NCI-H460 (cell line): ENCODE results near the gene NBPF11. TPM values are rescaled to one million over a fixed set of nuclear protein-coding genes. Genes with fewer than 3 reads are reported as not detected.
"Not testable (repeated sequence)": the region's sequence is repeated elsewhere in the genome, so short reads cannot be mapped to it uniquely, and the experiment has no call there.

Source experiments
- DNase-seq: peaks from one replicate; pipeline ENCODE4 v3.0.0-alpha.2; 2016; ENCODE audit warnings: low read depth; ENCODE audit errors: extremely low read depth
- polyA plus RNA-seq: library from polyadenylated mRNA; depleted of rRNA; stranded (reverse); fragments of >200 nt; gene quantifications from 2 replicates; pipeline ENCODE4 v1.2.3, GENCODE V29; 2014; cell fraction: nucleus; rRNA removed
- total RNA-seq: library from RNA; depleted of rRNA; stranded (reverse); fragments of >200 nt; shearing (Covaris generic); gene quantifications from 2 replicates; pipeline ENCODE4 v1.2.3, GENCODE V29; 2014; rRNA removed

The NBPF11 gene, protein sequence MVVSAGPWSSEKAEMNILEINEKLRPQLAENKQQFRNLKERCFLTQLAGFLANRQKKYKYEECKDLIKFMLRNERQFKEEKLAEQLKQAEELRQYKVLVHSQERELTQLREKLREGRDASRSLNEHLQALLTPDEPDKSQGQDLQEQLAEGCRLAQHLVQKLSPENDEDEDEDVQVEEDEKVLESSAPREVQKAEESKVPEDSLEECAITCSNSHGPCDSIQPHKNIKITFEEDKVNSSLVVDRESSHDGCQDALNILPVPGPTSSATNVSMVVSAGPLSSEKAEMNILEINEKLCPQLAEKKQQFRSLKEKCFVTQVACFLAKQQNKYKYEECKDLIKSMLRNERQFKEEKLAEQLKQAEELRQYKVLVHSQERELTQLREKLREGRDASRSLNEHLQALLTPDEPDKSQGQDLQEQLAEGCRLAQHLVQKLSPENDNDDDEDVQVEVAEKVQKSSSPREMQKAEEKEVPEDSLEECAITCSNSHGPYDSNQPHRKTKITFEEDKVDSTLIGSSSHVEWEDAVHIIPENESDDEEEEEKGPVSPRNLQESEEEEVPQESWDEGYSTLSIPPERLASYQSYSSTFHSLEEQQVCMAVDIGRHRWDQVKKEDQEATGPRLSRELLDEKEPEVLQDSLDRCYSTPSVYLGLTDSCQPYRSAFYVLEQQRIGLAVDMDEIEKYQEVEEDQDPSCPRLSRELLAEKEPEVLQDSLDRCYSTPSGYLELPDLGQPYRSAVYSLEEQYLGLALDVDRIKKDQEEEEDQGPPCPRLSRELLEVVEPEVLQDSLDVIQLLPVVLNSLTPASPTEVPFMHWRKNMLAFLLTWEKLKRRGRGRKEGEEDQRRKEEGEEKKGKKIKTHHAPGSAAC
- total RNA-seq, result 6.0 and 6.7 TPM in 2 replicates
- 29.2 and 33.1 TPM in 2 replicates for polyA plus RNA-seq

DNA sequence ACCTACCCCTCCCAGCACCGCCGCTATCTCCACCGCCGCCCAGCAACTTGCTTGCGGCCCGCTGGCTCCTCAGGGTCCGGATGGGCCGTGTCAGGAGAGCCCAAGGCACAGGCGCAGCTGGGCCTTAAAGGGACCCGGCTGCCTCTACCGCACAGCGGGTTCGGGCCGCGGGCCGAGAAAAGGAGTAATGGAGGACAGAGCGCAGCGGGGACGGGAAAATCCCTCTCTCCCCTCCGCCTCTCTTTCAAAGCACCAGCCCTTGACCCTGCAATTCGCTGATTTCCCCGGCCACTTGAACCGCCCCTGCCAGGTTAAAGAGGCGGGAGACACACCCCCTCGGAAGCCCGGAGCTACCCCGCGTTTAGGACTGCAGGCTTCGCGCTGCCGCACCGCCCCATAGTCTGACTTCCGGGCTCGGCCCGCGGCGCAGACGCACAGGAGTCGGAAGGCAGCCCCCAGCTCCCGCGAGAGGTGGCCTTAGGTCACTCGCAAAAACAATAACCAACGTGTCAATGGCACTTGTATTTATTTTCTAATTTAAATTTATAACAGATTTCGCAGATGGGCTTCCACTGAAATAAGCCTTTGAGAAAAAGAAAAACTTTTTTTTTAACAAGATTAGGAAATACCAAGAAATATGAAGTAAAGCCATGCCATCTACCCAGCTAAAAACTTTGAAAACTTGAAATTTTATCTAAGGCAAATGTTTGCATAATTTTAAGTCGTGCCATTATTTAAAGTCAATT is at the start of gene NBPF11:
Gene NBPF11 (minus strand): TSS at position 371 of the 746 bp plus-strand sequence. CDS start 25,278 bp downstream, outside the sequence.
- peak; percentile 84 for DNase-seq

DNA sequence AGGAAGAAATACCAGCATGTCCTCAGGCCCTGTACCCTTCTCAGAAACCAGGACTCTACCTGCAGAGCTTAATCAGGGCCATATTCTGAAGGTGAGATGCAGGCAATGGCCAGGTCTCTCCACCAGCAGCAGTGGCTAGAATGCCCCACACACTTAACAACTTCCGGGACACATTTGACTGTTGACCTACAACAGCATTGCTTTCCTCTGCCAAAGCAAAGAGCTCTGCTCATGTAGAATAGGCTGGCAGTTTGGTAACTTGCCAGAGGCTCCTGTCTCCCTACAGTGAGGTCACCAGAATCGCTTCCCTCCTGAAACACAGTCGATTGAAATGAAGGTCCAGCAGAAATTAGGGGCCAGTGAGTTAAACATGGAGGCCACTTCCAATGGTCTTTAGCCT is 45.3 kb upstream of the NBPF11 start:
- DNase-seq, result not testable (repeated sequence)

DNA sequence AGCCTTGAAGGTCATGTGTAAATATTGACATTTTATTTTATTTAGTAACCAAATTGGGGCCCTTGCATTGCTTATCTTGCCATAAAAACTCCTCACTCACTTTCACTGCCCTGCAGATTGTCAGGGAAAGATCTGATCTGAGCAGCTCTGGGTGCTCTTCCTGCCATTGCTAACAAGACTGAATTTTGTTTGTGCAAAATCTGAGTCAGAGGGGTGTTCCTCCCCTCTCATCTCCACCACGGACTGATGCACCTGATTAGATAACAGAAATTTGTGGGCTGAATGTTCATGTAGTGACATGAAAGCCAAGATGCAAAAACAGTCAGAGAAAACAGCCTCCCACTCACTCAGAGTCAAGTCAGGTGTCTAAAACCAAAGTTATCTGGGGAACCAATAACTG is 44.9 kb upstream of the NBPF11 start:
- DNase-seq, result not testable (repeated sequence)

DNA sequence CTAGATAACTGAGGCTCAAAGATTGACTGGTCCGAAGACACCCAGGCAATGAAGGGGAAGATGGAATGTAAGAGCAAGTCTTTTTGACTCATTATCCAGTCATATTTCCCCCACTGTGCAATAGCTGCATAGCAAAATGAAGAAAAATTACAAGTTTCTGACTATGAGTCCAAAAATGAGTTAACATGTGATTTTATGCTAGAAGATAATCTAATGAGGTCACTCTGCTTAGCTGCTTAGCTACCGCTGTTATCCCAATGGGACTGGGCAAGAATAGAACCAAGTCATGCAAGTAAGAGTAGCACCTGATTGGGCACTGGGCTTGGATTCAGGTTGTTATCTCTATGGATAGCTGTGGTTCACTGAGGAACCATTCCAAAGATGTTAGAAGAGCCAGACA is 43.0 kb upstream of the NBPF11 start:
- DNase-seq, result not testable (repeated sequence)

DNA sequence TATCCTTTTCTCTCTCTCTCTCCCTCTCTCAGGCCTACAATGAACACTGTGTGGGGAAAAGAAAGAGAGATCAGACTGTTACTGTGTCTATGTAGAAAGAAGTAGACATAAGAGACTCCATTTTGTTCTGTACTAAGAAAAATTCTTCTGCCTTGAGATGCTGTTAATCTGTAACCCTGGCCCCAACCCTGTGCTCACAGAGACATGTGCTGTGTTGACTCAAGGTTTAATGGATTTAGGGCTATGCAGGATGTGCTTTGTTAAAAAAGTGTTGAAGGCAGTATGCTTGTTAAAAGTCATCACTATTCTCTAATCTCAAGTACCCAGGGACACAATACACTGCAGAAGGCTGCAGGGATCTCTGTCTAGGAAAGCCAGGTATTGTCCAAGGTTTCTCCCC is 36.7 kb upstream of the NBPF11 start:
- DNase-seq, result not testable (repeated sequence)

DNA sequence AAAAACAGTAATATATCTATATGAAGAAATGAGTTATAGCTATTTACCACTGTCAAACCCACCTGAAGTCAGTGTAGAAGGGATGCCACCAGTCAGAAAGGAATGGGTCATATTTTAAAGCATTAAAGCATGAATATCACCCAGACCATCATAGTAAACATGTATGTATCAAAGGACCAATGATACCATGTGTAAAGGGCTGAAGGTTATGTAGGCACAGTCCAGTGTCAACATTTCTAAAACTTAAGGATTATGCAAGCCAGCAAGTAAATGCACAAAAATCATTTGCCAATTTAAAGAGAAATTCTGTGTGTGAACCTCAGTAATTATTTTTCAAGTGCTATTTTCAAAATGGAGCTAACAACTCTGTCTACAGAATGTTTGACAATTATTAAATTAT is 26.6 kb upstream of the NBPF11 start:
- DNase-seq, result not testable (repeated sequence)

DNA sequence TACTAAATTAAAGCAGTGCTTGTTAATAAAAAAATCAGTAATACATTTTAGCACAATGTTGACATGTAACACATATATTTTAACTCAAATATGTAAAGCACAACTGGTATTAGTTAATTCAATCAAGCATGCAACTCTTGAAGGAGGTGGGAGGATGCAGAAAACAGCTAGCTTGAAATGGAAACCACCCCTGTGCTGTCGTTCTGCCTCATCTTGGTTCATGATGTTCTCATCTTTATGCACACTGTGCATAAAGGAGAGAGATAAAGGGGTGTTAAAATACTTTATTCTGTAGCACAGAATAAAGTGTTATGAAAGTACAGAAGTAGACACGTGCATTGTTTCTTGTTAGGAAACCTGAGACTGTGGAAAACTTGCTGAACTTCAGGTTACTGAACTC is 23.3 kb upstream of the NBPF11 start:
- not testable (repeated sequence) for DNase-seq

DNA sequence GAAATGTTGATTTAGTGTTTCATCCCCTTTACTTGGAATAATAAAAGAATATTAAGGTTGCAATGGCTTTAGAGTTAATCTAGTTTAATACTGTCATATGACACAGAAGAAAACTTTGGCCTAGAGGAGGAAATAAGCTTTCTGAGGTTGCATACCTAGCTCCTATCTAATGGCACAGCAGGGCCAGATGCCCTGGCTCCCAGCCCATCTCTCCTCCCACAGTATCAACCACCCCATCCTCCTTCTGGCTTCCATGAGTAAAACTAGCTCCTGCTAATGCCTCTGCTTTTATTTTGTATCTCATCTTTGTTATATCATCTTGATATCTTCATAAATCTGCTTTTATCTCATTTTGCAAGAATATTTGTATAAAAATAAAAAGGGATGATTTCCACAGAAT is 19.9 kb upstream of the NBPF11 start:
- DNase-seq, result not testable (repeated sequence)

DNA sequence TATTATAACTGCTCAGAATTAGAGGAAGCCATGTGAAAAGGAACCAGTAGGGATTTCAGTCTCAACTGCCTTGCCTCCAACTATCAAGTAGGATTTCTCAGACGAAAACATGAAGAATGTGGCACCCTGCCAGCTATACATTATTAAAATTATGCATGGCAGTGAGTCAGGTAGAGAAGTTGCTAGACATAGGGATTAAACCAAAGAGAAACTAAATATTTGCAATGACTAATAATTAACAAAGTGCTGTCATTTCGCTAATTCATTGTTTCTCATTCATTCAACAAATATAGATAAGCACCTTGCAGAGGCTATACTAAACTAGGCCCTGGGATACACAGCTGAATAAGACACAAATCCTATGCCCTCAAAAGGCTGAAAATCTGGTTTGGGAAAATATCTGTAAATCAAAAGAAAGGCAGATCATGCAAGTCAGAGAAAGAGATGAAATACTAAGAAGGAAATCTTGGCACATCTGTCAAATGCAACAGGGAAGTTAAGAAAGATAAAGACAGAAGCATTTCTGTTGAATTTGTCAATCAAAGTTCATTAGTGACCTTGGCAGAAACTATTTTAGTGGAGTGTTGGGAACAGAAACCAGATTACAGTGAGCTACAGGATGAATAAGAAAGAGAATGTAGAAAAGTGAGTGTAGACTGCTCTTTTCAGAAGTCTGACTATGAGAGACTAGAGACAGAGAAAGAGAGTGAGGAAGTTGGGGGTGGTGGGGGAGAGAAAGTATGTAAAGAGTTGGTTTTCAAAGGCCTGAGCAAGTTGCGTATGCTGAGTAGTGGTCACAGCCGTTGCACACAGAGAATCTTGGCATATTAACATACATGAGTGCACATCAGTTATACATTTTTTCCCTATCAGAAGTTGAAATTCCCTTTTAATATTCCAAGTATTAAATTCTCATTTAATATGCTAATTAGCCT is 14.7 kb upstream of the NBPF11 start:
- no peak for DNase-seq

DNA sequence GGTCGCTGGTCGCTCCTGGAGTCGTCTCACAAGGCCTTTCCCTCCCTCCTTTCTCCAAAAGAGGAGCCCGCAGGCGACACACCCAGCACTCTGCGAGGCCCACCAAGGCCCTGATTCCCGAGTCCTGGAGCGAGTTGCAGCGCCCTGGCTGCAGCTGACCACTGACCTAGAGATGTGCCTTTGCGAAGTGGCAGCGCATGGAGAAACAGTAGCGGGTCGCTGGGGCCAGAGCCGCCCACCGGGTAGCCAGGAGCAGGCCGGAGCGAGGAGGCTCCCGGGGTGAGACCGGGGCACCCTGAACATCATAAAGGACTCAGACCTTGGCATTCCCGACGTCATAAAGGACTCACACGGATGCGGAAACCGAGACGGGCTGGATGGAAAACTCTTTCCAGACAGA is 10.3 kb upstream of the NBPF11 start:
- no peak for DNase-seq

DNA sequence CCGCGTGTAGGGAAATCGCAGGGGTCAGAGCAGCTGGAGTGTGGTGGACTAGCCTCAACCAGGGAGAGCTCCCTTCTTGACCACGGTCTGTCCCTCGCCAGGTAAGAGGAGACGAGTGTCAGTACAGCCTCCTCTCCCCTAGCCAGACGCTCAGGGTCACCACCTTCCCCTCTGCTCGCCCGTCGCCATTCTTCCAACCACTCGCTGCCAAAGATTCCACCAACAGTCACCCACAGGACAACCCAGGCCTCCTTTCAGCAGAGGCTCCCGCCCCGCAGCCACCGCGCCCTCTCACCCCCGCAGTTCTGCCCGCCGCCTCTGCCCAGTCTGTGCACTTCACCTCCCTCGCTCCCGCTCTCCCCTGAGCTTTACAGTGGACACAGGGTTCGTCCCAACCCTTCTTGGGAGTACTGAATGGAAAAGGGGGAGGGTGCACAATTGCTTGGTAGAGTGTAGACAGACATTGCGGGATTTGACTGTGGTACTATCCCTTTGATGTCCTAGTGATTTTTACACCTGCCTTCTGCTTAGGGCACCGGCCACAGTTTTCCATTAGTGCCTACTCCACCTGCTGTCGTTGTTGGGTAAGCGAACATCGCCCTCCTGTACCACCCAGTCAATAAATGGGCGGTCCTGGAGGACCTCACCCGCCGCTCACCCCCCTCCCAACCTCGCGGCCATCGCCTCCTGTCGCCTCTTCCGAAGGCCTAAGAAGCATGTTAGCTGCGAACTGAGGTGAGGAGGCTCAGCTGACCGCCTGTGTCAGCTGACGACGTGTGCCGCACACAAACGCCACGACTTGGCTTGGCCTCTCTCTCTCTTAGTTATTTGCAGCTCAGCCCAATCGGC is 9.2 kb upstream of the NBPF11 start:
- no peak for DNase-seq

DNA sequence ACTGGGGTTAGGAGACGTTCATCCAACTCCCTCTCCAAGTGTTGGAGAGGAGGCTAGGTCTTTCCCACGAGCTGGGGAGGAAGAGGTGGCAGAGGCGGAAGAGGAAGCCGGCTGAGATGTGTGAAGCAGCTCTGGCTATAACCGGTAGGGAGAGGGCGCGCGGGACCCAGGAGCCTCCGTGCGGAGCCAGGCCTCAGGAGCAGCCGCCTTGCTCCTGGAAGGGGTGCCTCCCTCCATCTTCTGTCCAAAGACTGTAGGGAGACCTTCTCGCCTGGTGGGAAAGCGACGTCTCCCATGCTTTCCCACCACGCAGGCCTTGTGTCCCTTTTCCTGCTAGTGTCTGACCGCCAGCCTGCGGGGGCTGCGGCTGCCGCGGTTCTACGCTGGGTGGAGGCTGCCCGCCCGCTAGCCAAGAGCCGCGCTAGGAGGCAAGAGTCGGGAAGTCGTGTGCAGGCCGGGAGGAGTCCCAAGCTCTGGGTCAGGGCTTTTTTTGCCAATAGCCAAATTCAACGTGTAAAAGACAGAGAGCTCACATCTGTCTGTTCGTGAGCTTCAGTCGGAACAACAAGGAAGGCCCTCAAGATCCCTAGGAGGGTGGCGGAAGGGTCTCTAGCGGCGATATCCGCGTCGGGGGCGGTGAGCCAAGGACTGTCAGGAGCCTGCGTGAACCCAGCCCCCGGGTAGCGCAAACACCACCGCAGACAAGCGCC is 8.4 kb upstream of the NBPF11 start:
- DNase-seq, result no peak

DNA sequence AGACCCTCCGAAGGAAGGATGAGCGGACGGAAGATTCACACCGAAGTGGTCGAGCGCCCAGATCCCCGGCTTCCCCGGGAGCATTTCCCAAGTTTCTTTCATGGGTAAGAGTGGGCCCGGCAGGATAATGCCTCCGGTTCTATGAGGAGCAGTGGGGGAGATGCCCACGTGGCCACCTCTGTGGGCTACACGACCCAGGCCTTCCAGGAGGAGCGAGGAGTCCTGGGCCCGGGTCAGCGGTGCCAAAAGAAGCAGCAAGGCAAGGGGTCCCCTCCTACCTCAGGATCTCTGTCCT is 7.9 kb upstream of the NBPF11 start:
- no peak for DNase-seq

DNA sequence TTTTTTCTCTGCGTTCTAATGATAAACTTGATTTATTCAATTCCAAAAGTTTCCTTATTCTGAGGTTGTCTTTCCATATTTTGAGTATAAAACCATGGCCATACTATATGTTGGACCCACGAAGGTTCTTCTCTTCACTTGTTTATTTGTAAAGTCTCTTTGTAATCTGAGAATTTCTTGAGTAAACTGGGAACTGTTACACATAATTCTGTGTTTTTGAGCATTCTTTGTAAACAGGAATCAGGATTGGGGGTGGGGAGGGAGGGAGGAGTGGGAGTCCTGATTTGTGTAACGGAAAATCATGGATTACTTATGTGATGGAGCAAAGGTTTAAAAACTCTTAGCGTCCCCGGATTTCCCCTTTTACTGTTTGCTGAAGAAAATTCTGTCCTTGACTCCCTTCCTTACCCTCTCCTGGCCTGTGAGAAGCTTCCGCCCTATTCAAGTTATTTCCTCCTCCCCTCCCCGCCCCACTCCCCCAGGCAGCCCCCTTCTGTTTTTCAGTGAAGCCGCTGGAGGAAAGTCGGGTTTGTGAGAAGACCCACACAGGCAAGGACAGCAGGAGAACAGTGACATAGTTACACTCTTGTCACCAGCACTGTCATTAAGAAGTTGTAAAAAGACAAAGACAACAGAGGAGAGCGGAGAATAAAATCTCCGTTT is 6.4 kb upstream of the NBPF11 start:
- DNase-seq, result no peak

DNA sequence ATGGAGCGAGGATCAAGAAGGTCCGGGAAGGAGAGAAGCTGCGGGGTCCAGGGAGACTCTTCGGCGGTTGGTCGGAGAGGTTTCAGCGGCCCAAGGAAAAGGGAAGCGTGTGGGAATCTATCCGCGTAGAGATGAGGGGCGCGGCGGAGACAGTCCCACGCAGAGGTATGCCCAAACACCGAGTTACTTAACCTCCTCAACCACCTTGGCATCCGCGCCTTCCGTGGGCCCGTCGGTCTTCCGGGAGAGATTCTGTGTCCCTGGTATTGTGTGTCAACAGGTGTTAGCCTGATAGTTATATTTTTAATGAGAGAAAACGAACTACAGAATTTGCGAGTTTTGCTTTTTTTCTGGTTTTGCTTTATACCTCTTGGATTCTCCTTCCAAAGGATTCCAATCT is 5.7 kb upstream of the NBPF11 start:
- DNase-seq, result not testable (repeated sequence)

DNA sequence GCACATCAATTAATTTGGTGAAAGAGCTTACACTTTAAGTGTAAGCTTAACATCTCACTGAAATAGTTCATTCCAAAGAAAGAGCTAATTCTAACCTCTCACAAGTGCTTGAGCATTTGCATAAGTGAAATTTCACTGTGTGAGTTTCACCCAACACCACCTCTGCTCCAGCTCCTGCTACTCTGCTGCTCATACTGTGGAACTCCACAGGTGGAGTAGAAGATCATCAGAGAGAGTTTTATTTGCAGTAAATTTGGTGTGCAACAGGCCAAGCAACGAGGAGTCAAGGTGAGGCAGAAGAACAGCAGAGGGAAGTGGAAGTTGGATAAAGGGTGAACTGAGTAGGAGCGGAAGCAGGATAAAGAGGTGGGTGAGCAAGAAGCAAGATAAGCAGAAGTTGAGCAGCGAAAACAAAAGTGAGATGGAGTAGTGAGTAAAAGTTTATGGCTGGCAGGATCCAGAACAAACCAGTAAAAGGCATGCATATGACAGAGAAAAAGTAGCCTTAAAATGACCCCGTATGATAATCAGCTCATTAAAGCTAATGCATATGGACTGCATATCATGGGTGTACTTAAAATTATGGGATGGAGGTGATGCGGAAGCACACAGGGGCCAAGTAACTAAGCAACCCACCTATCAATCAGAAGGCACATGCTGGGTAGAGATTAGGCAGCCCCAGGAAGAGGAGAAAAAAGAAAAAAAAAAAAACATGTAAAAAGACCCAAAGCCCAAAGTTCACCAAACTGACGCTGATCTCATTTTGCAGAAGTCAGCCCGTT is 3.6 kb upstream of the NBPF11 start:
- DNase-seq, result not testable (repeated sequence)

DNA sequence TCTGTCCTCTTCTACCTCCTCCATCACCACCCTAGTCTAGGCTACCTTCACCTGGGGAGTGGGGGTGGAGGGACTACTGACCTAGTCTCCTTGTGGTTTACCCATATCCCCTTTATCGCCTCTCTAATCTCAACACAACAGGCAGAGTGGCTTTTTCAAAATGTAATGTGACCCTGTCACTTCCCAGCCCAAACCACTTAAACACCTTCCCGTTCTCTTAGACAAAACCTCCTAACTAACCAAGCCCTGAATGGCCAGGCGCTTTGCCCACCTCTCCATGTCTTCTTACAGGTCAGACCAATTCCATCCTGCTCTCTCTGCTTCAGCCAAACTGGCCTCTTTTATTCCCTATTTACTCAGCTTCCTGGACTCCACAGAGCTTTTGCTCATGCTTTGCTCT is 714 bp upstream of the NBPF11 start:
- not testable (repeated sequence) for DNase-seq
